ENCODE measurements around the gene RANBP3L. TPM values are rescaled to one million over a fixed set of nuclear protein-coding genes. Genes with fewer than 3 reads are reported as not detected.
"Not testable (repeated sequence)": the region's sequence is repeated elsewhere in the genome, so short reads cannot be mapped to it uniquely, and the experiment has no call there.

RANBP3L gene
- total RNA-seq: not detected

DNA sequence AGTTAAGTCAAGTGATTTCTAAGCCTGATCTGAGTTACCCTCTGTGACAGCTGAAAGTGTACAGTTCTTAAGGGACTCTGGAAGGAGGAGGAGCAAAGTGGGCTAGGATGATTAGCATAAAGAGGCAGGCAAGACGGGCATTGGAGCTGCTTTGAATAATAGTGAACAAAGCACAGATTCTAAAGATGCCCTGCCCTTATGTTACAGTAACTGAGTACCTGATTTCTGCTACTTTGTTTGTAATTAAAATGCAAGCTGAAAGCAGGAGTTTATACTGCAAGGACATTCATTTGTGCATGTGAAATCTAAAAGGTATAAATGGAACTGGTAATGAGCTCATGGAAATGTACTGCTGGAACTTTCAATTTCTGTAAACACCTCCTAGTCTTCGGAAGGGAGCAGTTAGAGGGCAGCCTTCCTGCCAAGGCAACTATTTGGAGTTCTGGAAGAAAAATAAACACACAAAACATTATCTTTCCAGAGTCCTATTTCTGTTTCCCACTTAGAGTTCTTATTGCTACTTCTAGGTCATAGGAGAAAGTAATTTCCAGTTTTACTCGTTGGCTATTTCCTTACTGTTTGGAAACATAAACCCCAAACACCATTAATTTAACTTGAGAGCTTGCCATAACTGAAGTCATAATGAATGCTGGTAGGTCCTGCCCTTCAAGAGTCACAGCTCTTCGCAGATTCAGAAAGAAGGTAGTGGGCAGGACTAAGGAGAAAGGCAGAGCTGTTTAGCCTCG is at the start of gene RANBP3L:
Gene RANBP3L (minus strand): TSS at position 45 of the 746 bp plus-strand sequence. CDS start 486 bp downstream, outside the sequence.
- POLR2A ChIA-PET: no interaction called here
- Mint-ChIP-seq H3K4me1 (no peaks in the 10 kb centered on the region), H3K9me3 (no peaks in the 10 kb centered on the region), H3K27me3 (peaks cover 13% of the 10 kb centered on the region), H3K27ac (no peak within 1 kb of the TSS), H3K4me3 (no peak within 1 kb of the TSS), H3K36me3 (ENCODE audit: low read depth) (no peaks in the 10 kb centered on the region)
- CTCF ChIA-PET: interaction anchor here (0.6 to 1.5 kb wide), 4 partner anchors 36 to 223 kb away, joined by 3 to 7 read pairs (median 6); partner anchors contain the start of gene NADK2
- DNase-seq: no peak

DNA sequence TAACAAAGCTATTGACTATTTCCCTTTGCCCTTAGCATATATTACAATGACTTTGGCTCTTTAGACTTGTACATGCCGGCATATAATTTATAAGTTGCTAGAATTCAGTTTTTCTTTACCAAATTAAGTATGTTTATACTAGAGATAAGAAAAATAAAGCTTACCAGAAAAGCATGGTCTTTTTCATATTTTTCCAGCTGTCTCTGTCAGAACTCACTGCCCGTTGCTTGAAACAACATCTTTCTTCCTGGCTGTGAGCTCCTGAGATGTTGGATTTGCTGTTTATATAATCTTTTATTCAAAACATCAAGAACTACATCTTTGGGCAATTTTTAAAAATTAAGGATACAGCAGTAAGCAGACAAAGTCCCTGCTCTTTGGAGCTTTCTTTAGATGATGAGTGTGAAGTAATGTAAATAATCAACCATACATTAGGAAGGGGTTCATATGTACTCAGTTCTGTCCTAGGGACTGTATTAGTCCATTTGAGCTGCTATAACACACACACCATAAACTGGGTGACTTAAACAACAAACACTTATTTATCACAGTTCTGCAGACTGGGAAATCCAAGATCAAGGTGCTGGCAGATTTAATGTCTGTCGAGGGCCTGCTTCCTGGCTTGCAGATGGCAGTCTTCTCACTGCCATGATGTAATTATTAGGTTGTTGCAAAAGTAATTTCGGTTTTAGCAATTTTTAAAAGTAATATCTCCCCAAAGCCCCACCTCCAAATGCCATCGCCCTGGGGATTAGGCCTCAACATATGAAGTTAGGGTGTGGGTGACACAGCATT is 45.4 kb upstream of the RANBP3L start:
- POLR2A ChIA-PET: no interaction called here
- CTCF ChIA-PET: no interaction called here
- no peaks in the 10 kb centered on the region for H3K4me1 Mint-ChIP-seq
- DNase-seq: no peak
- no peaks in the 10 kb centered on the region for H3K9me3 Mint-ChIP-seq
- H3K4me3 Mint-ChIP-seq: no peak overlapping the region
- H3K27me3 Mint-ChIP-seq: peaks cover 7% of the 10 kb centered on the region
- H3K27ac Mint-ChIP-seq: no peak overlapping the region
- H3K36me3 Mint-ChIP-seq (ENCODE audit: low read depth): no peaks in the 10 kb centered on the region

DNA sequence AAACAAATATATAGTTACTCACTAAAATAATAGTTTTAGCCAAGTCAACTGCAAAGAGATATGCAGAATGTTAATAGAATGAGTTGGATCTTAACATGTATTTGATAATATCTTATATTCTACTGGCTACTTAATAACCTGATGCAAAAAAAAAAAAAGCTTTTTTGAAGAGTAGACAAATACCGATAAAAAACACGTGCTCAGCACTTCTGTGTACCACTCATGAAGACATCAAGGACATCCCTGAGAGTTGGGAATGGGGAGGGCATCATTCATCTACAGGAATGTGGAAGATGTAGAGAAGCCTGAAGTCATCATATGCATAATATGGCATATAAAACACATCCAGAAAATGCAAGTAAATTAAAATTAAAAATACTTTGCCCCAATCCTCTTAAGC is 43.2 kb upstream of the RANBP3L start:
- DNase-seq: no peak
- H3K27ac Mint-ChIP-seq: no peak overlapping the region
- H3K27me3 Mint-ChIP-seq: peaks cover 3% of the 10 kb centered on the region
- H3K4me1 Mint-ChIP-seq: no peaks in the 10 kb centered on the region
- no peaks in the 10 kb centered on the region for H3K36me3 Mint-ChIP-seq (ENCODE audit: low read depth)
- POLR2A ChIA-PET: no interaction called here
- CTCF ChIA-PET: no interaction called here
- no peak overlapping the region for H3K4me3 Mint-ChIP-seq
- H3K9me3 Mint-ChIP-seq: no peaks in the 10 kb centered on the region

DNA sequence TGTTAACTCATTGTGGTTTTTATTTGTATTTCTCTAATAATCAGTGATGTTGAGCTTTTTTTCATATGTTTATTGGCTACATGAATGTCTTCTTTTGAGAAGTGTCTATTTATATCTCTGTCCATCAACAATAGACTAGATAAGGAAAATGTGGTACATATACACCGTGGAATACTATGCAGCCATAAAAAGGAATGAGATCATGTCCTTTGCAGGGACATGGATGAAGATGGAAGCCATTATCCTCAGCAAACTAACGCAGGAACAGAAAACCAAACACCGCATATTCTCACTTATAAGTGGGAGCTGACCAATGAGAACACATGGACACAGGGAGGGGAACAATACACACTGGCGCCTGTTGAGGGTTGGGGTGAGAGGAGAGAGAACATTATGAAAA is 40.0 kb upstream of the RANBP3L start:
- DNase-seq; H3K27me3 Mint-ChIP-seq; H3K27ac Mint-ChIP-seq; H3K4me1 Mint-ChIP-seq; H3K9me3 Mint-ChIP-seq; CTCF ChIA-PET; H3K36me3 Mint-ChIP-seq (ENCODE audit: low read depth); H3K4me3 Mint-ChIP-seq; POLR2A ChIA-PET: not testable (repeated sequence)

DNA sequence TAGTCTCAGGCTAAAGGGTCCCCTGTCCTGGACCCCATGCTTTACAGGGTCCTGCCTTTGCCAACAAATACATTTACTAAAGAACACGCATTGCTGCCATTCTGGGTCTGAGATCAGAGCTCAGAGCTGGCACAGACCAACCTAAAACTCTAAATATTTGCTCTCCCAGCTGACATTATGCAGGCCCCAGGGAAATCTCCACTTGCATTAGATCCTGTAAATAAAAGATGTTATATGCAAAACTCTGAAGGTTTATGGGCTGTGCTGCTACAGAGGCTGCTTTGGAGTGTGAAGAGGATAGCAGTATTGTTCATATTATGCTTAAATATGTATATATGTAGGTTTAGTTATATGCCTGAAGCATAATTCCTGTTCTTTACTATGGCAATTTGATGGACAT is 35.9 kb upstream of the RANBP3L start:
- H3K27ac Mint-ChIP-seq: no peak overlapping the region
- peaks cover 8% of the 10 kb centered on the region for H3K27me3 Mint-ChIP-seq
- no peaks in the 10 kb centered on the region for H3K9me3 Mint-ChIP-seq
- POLR2A ChIA-PET: no interaction called here
- no peak overlapping the region for H3K4me3 Mint-ChIP-seq
- DNase-seq: no peak
- CTCF ChIA-PET: no interaction called here
- no peaks in the 10 kb centered on the region for H3K4me1 Mint-ChIP-seq
- H3K36me3 Mint-ChIP-seq (ENCODE audit: low read depth): no peaks in the 10 kb centered on the region

DNA sequence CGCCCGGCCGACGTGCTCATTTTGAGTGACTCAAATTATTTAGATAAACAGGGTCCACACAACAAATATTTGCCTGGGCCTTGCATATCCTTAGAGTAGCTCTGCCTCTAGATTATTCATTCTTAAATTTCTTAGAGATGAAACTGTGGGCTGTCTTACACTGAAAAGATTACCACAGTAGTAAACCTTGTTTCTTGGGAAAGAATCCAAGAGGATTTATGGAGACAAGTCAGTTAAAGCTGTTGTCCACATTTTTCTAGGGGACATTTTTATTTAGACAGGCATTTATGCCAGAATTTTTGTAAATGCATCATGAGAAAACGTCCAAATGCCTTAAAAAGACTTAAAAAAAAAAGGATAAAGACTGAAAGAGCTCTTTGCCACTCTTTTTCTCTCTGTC is 32.6 kb upstream of the RANBP3L start:
- Mint-ChIP-seq H3K9me3 (no peaks in the 10 kb centered on the region), H3K27ac (no peak overlapping the region), H3K36me3 (ENCODE audit: low read depth) (no peaks in the 10 kb centered on the region), H3K4me3 (no peak overlapping the region), H3K27me3 (peaks cover 5% of the 10 kb centered on the region), H3K4me1 (no peaks in the 10 kb centered on the region)
- DNase-seq: no peak
- POLR2A ChIA-PET: no interaction called here
- CTCF ChIA-PET: interaction anchor here (0.7 kb wide), 1 partner anchor 166 kb away, joined by 3 read pairs; no protein-coding TSS in a partner anchor

DNA sequence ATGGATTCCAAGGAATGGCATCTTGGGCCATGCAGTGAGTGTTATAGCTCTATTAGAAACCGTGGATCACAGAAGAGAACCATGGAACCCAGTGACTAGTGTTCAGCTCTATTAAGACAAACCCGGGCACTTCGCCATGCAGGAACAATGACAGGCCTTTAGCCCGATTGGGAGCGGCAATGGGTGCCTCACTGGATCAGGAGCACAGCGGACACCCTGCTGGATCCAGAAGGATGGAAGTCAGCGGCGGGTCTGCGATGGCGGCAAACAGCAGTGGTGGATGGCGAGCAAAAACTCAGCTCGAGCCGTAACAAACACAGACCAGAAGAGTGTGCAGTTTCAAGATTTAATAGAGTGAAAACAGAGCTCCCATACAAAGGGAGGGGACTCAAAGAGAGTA is 31.0 kb upstream of the RANBP3L start:
- DNase-seq; POLR2A ChIA-PET; H3K27me3 Mint-ChIP-seq; H3K9me3 Mint-ChIP-seq; H3K4me3 Mint-ChIP-seq; CTCF ChIA-PET; H3K36me3 Mint-ChIP-seq (ENCODE audit: low read depth); H3K27ac Mint-ChIP-seq; H3K4me1 Mint-ChIP-seq: not testable (repeated sequence)

DNA sequence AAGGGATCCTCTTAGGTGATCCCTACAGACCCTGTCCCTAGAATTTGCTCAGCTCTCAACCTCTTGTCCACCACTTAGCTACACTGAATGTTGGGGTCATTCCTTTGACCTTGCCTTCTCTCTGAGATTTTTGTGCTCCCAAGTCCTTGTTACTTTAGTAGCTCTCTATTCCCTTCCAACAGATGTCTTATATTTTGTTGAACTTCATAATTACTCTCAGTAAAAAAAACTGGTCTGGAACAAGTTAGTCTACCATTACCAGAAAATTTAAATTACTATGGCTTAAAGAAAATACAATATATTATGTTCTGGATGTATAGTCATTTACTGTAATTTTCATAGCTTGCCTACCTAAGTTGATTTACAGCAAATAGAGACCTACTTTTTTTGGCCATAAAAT is 23.5 kb upstream of the RANBP3L start:
- Mint-ChIP-seq H3K27ac (no peak overlapping the region), H3K4me3 (no peak overlapping the region), H3K27me3 (peaks cover 4% of the 10 kb centered on the region), H3K36me3 (ENCODE audit: low read depth) (no peaks in the 10 kb centered on the region), H3K9me3 (no peaks in the 10 kb centered on the region), H3K4me1 (no peaks in the 10 kb centered on the region)
- DNase-seq: no peak
- POLR2A ChIA-PET: no interaction called here
- CTCF ChIA-PET: no interaction called here

DNA sequence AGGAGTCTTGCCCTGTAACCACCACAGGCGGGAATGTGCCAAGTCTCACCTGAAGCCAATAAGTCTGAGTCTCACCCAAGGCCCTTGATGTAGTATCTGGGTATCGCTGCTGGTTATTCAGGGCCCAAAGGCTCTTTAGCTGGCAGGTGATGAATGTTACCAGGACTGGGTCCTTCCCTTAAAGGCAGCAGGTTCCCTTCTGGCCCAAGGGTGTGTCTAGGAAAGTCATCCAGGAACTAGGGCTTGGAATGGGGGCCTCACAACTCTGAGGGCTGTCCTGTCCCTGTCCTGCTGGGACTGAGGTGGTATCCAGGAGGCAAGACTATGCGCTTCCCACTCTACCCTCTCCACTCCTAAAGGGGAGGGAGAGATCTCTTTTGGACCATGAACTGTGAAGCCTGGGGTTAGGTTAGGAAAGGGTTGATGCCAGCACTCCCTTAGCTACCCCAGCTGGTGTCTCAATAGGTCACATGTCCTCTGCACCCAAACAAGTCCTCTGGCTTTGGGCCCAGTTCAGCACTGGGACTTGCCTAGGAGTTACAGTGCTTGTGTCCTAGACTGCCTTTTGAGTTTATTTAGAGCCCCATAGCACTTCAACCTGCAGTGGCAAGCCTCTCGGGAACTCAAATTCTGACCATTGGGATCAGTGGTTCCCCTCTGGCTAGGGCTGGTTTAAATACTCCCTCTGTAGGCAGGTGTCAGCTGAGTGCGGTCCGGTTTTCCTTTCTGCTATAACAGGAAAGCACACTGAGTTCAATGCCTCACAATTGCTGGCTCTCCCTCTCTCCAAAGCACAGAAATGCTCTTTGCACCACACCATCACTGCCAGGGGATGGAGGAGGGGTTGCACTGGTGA is 22.5 kb upstream of the RANBP3L start:
- no peak overlapping the region for H3K4me3 Mint-ChIP-seq
- H3K36me3 Mint-ChIP-seq (ENCODE audit: low read depth): no peaks in the 10 kb centered on the region
- CTCF ChIA-PET: no interaction called here
- no peaks in the 10 kb centered on the region for H3K4me1 Mint-ChIP-seq
- H3K9me3 Mint-ChIP-seq: no peaks in the 10 kb centered on the region
- H3K27me3 Mint-ChIP-seq: peaks cover 10% of the 10 kb centered on the region
- POLR2A ChIA-PET: no interaction called here
- H3K27ac Mint-ChIP-seq: no peak overlapping the region
- DNase-seq: no peak

DNA sequence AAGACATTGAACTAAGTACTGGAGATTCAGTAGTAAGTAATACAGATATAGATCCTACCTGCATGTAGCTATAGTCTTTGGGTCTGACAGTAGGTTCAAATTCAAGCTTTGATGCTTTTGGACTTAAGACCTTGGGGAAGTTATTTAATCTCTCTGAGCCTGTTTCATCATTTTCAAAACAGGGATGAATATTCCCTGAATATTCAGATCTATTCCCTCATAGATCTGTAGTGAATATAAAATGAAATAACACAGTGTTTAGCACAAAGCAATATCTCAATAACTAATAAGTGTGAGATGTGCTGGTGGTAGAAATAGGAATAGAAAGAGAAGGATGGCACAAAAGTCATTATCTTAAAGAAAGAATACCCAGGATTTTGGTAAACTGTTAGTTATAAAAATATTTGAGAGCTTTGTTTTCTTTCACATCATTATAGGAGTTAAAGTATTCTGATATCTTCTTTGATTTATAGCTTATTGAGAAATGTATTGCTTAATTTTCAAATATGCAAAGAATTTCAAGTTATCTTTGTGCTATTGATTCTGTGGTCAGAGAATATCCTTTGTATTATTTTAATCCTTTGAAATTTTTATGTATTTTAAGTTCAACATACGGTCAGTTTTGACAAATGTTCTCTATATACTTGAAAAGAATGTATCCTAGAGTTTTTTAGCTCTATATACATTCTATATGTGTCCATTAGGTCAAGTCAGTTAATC is 11.4 kb upstream of the RANBP3L start:
- Mint-ChIP-seq H3K4me3 (no peak overlapping the region), H3K27ac (no peak overlapping the region), H3K4me1 (no peaks in the 10 kb centered on the region), H3K36me3 (ENCODE audit: low read depth) (no peaks in the 10 kb centered on the region), H3K9me3 (no peaks in the 10 kb centered on the region), H3K27me3 (peaks cover 47% of the 10 kb centered on the region)
- ChIA-PET CTCF (no interaction called here), POLR2A (no interaction called here)
- no peak for DNase-seq

DNA sequence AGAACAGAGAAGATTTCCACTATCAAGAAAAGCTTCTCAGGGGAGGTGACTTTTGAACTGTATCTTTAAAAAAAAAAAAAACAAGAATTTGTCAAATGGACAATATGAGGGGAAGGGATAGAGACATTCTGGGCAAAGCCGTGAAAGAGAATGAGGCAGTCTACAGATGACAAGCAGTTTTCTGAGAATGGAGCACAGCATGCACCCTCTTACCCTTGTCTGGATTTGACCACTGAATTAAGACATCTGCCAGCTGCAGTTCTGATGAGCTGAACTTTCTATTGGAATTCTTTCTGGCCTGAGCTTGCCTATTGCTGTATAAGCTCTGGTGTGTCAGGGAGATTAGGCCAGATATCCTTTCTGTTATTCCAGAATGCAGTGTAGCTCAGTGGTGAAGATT is 10.3 kb upstream of the RANBP3L start:
- Mint-ChIP-seq H3K4me1 (no peaks in the 10 kb centered on the region), H3K9me3 (no peaks in the 10 kb centered on the region), H3K27ac (no peak overlapping the region), H3K4me3 (no peak overlapping the region), H3K36me3 (ENCODE audit: low read depth) (no peaks in the 10 kb centered on the region), H3K27me3 (peaks cover 42% of the 10 kb centered on the region)
- ChIA-PET POLR2A (no interaction called here), CTCF (no interaction called here)
- no peak for DNase-seq

DNA sequence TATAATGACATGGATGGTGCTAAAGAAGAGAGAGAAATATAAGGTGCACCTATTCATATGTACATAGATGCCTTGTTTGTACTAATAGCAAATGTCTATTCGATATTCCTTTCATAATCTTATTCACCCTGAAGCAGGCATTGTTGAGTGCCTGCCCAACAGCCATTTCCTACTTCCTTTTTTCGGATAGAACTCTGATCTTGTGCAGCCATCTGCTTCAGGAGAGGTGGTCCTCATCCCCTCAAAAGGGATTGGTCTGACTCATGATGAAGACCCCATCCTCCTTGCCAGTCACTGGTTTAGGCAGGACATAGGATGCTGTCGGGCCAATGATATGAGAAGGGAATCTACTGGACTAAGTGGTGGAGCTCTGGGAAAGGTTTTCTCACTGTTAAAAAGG is 8.4 kb upstream of the RANBP3L start:
- H3K27ac Mint-ChIP-seq: no peak overlapping the region
- no peak for DNase-seq
- ChIA-PET POLR2A (no interaction called here), CTCF (no interaction called here)
- H3K4me1 Mint-ChIP-seq: no peaks in the 10 kb centered on the region
- H3K9me3 Mint-ChIP-seq: no peaks in the 10 kb centered on the region
- H3K36me3 Mint-ChIP-seq (ENCODE audit: low read depth): no peaks in the 10 kb centered on the region
- peaks cover 32% of the 10 kb centered on the region for H3K27me3 Mint-ChIP-seq
- no peak overlapping the region for H3K4me3 Mint-ChIP-seq
